ENCODE results near the gene TEX22.

TEX22 gene

DNA sequence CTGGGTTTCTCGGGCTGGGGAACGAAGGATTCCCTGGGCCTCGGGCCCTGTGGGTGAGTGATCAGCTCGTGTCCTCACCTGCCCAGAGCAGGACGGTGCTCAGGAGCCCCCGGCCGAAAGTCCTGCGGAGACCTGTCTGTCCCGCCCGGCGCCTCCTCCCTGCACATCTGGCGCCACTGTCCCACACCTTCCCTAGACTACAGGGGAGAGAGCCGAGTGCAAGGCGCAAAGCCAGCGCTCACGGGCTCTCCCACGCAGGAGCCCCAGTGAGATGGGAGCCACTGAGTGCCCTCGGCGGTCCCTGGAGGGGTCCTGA lies 13.1 kb upstream of the TEX22 start:
- no peak for DNase-seq (ENCODE audit: low read depth)
- H3K4me3 ChIP-seq (ENCODE audit: low read depth, low read length), result no peak overlapping the region
- TF ChIP-seq, protein P1, sequence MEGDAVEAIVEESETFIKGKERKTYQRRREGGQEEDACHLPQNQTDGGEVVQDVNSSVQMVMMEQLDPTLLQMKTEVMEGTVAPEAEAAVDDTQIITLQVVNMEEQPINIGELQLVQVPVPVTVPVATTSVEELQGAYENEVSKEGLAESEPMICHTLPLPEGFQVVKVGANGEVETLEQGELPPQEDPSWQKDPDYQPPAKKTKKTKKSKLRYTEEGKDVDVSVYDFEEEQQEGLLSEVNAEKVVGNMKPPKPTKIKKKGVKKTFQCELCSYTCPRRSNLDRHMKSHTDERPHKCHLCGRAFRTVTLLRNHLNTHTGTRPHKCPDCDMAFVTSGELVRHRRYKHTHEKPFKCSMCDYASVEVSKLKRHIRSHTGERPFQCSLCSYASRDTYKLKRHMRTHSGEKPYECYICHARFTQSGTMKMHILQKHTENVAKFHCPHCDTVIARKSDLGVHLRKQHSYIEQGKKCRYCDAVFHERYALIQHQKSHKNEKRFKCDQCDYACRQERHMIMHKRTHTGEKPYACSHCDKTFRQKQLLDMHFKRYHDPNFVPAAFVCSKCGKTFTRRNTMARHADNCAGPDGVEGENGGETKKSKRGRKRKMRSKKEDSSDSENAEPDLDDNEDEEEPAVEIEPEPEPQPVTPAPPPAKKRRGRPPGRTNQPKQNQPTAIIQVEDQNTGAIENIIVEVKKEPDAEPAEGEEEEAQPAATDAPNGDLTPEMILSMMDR (conservative IDR thresholded peaks at IDR 0.05; ENCODE audit: low read depth, low read length), result no peak

DNA sequence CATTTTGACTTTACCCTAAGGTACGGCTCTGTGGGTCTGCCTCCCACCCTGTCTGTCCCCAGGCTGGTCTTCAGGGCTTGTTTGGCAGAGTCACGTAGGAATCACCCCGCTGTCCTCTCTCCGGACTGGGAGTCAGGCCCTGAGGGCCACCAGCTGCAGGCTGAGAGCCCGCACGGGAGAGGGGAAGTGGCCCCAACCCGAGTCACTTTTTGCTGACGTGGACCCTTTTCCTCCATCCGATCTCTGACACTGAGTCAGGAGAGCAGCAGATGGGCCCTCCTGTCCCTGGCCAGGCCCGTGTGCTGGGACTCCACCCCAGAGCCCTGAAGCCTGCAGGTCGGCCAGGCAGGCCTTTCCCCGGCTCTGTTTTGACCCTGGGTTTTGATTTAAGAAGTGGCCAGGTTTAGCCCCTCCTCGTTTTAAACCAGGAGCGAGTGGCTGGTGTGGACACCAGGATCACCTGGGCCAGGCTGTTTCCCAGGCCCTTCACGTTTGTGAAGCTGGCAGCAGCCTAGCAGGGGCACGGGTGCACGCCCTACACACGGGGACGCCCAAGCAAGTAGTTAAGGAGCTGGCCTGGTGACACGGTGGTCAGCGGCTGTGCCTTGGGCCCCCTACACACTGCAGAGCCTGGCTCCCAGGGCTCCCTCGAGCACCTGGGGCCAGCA lies 12.5 kb upstream of the TEX22 start:
- TF ChIP-seq, protein P1 (conservative IDR thresholded peaks at IDR 0.05; ENCODE audit: low read depth, low read length), result no peak
- DNase-seq (ENCODE audit: low read depth), result no peak
- no peak overlapping the region for H3K4me3 ChIP-seq (ENCODE audit: low read depth, low read length)

DNA sequence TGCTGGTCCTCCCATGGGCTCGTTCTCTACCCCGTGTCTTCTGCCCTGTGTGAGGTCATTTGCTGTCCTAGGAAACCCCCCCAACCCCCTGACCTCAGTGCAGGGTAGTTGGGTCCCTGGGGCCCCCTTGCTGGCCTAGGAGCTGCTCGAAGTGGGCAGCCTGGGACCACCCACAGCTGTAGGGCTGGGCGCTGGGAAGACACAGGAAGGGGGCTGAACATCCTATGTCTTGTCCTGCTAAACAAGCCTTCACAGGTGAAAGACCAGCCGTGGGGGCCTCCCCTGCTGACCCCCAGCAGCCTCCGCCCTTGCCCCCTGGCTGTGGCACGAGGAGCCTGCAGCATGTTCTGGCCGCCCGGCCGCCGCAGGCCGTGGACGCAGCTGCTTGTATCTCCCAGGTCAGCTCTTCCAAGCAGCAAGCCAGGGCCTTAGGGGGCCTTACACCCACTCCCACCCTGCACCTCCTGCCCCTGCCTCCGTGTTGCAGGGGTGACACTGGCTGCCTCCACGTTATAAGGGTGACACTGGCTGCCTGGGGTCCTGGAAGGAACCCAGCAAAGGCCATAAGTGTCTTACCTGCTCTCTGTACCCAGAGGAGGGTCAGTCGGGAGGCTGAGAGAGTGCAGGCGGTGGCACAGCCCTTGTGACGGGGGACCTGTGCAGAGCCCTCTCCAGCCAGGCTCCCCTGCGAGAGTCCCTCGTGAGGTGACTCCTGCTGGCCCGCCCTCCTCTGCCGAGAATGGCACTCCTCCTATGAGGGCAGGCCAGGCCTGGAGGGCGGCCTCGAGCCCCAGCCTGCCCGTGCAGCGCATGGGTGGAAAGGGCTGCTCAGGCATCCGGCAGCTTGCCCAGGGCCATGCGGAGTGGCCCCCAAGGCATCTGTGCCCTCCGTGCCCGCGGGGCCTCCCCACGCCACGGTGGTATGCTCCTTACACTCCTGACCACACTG lies 11.5 kb upstream of the TEX22 start:
- DNase-seq (ENCODE audit: low read depth), result no peak
- no peak overlapping the region for H3K4me3 ChIP-seq (ENCODE audit: low read depth, low read length)
- TF ChIP-seq, protein P1 (conservative IDR thresholded peaks at IDR 0.05; ENCODE audit: low read depth, low read length), result no peak

- TF ChIP-seq, protein P1 (conservative IDR thresholded peaks at IDR 0.05; ENCODE audit: low read depth, low read length), result no peak
These were observed 10.8 kb upstream of the TEX22 start for GRCh38 chr14:105387530-105387922.

GRCh38 chr14:105388110-105388951 lies 10.0 kb upstream of the TEX22 start:
- TF ChIP-seq, protein P1 (conservative IDR thresholded peaks at IDR 0.05; ENCODE audit: low read depth, low read length), result no peak

More at GRCh38 chr14:105387530-105387922, 10.8 kb upstream of the TEX22 start:
- no peak overlapping the region for H3K4me3 ChIP-seq (ENCODE audit: low read depth, low read length)
- DNase-seq (ENCODE audit: low read depth), result no peak

DNA sequence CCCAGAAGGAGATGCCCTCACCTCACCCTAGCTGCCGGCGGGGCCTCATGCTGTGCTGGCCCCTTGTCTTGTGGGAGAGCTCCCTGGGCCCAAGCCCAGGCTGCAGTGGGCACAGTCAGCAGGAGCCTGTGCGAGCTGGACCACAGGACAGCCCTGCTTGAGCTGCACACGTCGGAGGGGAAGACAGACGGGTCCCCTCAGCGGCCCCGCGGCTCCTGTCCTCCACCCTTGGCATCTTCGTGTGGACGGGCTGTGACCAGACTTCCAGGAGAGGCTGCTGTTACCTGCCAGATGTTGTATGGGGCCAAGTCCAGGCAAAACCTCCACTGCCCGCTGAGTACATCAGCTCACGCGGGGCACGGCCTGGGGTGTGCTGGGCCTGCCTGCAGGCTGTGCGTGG lies 9.4 kb upstream of the TEX22 start:
- TF ChIP-seq, protein P1 (conservative IDR thresholded peaks at IDR 0.05; ENCODE audit: low read depth, low read length), result no peak
- DNase-seq (ENCODE audit: low read depth), result no peak
- no peak overlapping the region for H3K4me3 ChIP-seq (ENCODE audit: low read depth, low read length)

More at GRCh38 chr14:105388110-105388951, 10.0 kb upstream of the TEX22 start:
- no peak overlapping the region for H3K4me3 ChIP-seq (ENCODE audit: low read depth, low read length)
- DNase-seq (ENCODE audit: low read depth), result no peak

Measured in choroid plexus epithelial cell (primary cell).